ENCODE data around the gene TMEM164. TPM values are rescaled to one million over a fixed set of nuclear protein-coding genes. Genes with fewer than 3 reads are reported as not detected.

TMEM164 gene
- total RNA-seq, 1 donor from 2014 or later, result 17.6 TPM

DNA sequence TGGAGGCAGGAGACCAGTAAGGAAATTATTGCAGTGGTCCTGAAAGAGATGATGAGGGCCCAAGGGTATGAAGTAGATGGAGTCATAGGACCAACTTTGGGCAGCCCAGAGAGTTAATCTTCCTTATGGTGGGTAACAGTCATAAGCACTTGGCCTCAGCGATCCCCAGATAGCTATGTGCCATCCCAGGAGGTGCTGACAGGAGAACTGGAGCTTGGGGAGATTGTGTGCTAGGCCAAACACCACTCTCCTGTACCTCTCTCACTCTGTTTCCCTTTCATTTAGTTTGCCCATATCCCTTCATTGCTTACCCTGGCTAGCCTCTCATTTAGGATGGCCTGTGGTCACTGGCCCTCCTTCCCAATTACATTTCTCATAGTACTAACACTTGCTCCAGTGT lies 60.0 kb downstream of the TMEM164 start:
- no peaks in the 10 kb centered on the region for H3K36me3 ChIP-seq (ENCODE audit: insufficient read depth, low read length)
- H3K4me2 ChIP-seq (ENCODE audit: low read length), result no peak overlapping the region
- H3K9me3 ChIP-seq (ENCODE audit: insufficient read depth, low read depth, low read length), result no peaks in the 10 kb centered on the region
- H2AFZ ChIP-seq (ENCODE audit: low read depth, low read length), result no peak overlapping the region
- no peak overlapping the region for H3K4me3 ChIP-seq (ENCODE audit: insufficient read depth, low read depth, low read length)
- H3K4me1 ChIP-seq (ENCODE audit: insufficient read depth, low read length), result no peaks in the 10 kb centered on the region
- no peak for TF ChIP-seq EZH2 (IDR thresholded peaks at IDR 0.05; ENCODE audit: insufficient read depth, low read length)
- H3K27ac ChIP-seq (ENCODE audit: low read depth, low read length), result no peak overlapping the region
- H3K4me1 Mint-ChIP-seq (ENCODE audit: low read depth, unreplicated experiment), result no peaks in the 10 kb centered on the region
- H3K27me3 Mint-ChIP-seq (ENCODE audit: low read depth, unreplicated experiment), result no peaks in the 10 kb centered on the region
- H3K79me2 ChIP-seq (ENCODE audit: insufficient read depth, low read length), result no peaks in the 10 kb centered on the region
- H3K27ac Mint-ChIP-seq (ENCODE audit: unreplicated experiment), result no peak overlapping the region
- DNase-seq (ENCODE audit: low read depth) (no peak), FAIRE-seq (no peak)
- no peaks in the 10 kb centered on the region for H3K36me3 Mint-ChIP-seq (ENCODE audit: low read depth, unreplicated experiment)
- H3K27me3 ChIP-seq (ENCODE audit: insufficient read depth, low read length), result no peaks in the 10 kb centered on the region
- no peak overlapping the region for H3K4me3 Mint-ChIP-seq (ENCODE audit: unreplicated experiment)
- H3K9me3 Mint-ChIP-seq (ENCODE audit: unreplicated experiment), result no peaks in the 10 kb centered on the region
- no peaks in the 10 kb centered on the region for H4K20me1 ChIP-seq (ENCODE audit: insufficient read depth, low read length)
- no peak overlapping the region for H3K9ac ChIP-seq (ENCODE audit: low read length)

DNA sequence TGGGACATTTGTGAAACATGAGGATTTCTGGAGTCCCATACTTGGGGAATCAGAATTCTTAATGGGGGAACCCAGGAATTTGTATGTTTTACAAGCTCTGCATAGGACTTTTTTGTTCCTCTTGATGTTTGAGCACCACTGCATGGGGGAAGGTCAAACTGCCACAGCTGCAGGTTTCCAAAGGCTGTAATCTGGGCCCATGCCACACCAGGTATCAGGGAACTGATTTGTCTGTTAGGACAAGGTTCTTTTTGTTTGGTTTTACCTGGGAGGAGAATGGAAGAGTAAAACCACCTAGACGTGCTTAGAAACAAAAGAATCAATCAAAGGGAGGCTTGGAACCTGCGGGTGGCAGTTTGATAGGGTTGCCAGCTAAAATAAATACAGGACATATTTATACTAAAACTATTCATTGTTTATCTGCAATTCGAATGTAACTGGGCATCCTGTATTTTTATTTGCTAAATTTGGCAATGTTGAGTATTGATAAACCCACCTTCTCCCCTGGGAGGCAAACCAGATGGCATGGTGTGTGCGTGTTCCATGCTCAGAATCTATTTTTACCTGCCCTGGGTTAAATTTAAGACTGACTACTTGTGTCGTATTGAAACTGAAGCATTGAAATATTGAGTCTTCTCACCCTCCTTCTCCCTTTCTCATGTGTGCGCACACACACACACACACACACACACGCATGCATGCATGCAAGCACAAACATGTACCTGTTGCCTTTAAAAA lies 63.7 kb downstream of the TMEM164 start:
- Mint-ChIP-seq H3K36me3 (ENCODE audit: low read depth, unreplicated experiment) (no peaks in the 10 kb centered on the region), H3K4me3 (ENCODE audit: unreplicated experiment) (no peak overlapping the region), H3K4me1 (ENCODE audit: low read depth, unreplicated experiment) (no peaks in the 10 kb centered on the region), H3K27ac (ENCODE audit: unreplicated experiment) (no peak overlapping the region), H3K9me3 (ENCODE audit: unreplicated experiment) (no peaks in the 10 kb centered on the region), H3K27me3 (ENCODE audit: low read depth, unreplicated experiment) (no peaks in the 10 kb centered on the region)
- H3K27me3 ChIP-seq (ENCODE audit: insufficient read depth, low read length), result no peaks in the 10 kb centered on the region
- FAIRE-seq (no peak), DNase-seq (ENCODE audit: low read depth) (no peak)
- H4K20me1 ChIP-seq (ENCODE audit: insufficient read depth, low read length), result no peaks in the 10 kb centered on the region
- no peak overlapping the region for H3K27ac ChIP-seq (ENCODE audit: low read depth, low read length)
- H3K9ac ChIP-seq (ENCODE audit: low read length), result no peak overlapping the region
- H2AFZ ChIP-seq (ENCODE audit: low read depth, low read length), result no peak overlapping the region
- no peaks in the 10 kb centered on the region for H3K36me3 ChIP-seq (ENCODE audit: insufficient read depth, low read length)
- no peaks in the 10 kb centered on the region for H3K79me2 ChIP-seq (ENCODE audit: insufficient read depth, low read length)
- no peaks in the 10 kb centered on the region for H3K9me3 ChIP-seq (ENCODE audit: insufficient read depth, low read depth, low read length)
- no peak overlapping the region for H3K4me2 ChIP-seq (ENCODE audit: low read length)
- H3K4me1 ChIP-seq (ENCODE audit: insufficient read depth, low read length), result no peaks in the 10 kb centered on the region
- no peak overlapping the region for H3K4me3 ChIP-seq (ENCODE audit: insufficient read depth, low read depth, low read length)
- TF ChIP-seq, protein P1, sequence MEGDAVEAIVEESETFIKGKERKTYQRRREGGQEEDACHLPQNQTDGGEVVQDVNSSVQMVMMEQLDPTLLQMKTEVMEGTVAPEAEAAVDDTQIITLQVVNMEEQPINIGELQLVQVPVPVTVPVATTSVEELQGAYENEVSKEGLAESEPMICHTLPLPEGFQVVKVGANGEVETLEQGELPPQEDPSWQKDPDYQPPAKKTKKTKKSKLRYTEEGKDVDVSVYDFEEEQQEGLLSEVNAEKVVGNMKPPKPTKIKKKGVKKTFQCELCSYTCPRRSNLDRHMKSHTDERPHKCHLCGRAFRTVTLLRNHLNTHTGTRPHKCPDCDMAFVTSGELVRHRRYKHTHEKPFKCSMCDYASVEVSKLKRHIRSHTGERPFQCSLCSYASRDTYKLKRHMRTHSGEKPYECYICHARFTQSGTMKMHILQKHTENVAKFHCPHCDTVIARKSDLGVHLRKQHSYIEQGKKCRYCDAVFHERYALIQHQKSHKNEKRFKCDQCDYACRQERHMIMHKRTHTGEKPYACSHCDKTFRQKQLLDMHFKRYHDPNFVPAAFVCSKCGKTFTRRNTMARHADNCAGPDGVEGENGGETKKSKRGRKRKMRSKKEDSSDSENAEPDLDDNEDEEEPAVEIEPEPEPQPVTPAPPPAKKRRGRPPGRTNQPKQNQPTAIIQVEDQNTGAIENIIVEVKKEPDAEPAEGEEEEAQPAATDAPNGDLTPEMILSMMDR (IDR thresholded peaks at IDR 0.05; ENCODE audit: insufficient read depth, low read depth, low read length), result no peak
- TF ChIP-seq EZH2 (IDR thresholded peaks at IDR 0.05; ENCODE audit: insufficient read depth, low read length), result no peak

DNA sequence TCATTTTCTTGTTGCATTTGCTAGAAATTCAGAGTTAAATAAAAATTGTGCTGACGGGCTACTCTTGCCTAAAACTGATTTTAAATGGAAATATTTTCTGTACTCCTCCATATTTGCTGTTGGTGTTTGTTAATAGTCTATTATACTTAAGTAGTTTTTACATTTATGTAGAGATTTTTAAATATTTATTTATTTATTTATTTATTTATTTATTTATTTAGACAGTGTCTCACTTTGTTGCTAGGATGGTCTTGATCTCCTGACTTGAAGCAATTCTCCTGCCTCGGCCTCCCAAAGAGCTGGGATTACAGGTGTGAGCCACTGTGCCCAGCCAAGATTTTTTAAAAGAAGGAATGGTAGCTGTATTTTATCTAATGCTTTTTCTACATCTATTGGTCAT lies 68.1 kb downstream of the TMEM164 start:
- H3K4me3 Mint-ChIP-seq (ENCODE audit: unreplicated experiment), result no peak overlapping the region
- Histone ChIP-seq H3K27me3 (ENCODE audit: insufficient read depth, low read length) (no peaks in the 10 kb centered on the region), H3K36me3 (ENCODE audit: insufficient read depth, low read length) (no peaks in the 10 kb centered on the region), H3K27ac (ENCODE audit: low read depth, low read length) (no peak overlapping the region), H3K9me3 (ENCODE audit: insufficient read depth, low read depth, low read length) (no peaks in the 10 kb centered on the region), H3K9ac (ENCODE audit: low read length) (no peak overlapping the region), H3K4me2 (ENCODE audit: low read length) (no peak overlapping the region), H4K20me1 (ENCODE audit: insufficient read depth, low read length) (no peaks in the 10 kb centered on the region), H3K4me1 (ENCODE audit: insufficient read depth, low read length) (no peaks in the 10 kb centered on the region), H2AFZ (ENCODE audit: low read depth, low read length) (no peak overlapping the region), H3K79me2 (ENCODE audit: insufficient read depth, low read length) (no peaks in the 10 kb centered on the region), H3K4me3 (ENCODE audit: insufficient read depth, low read depth, low read length) (no peak overlapping the region)
- FAIRE-seq, result no peak
- H3K27ac Mint-ChIP-seq (ENCODE audit: unreplicated experiment), result no peak overlapping the region
- H3K36me3 Mint-ChIP-seq (ENCODE audit: low read depth, unreplicated experiment), result no peaks in the 10 kb centered on the region
- H3K9me3 Mint-ChIP-seq (ENCODE audit: unreplicated experiment), result no peaks in the 10 kb centered on the region
- H3K27me3 Mint-ChIP-seq (ENCODE audit: low read depth, unreplicated experiment), result no peaks in the 10 kb centered on the region
- TF ChIP-seq, protein P1 (IDR thresholded peaks at IDR 0.05; ENCODE audit: insufficient read depth, low read depth, low read length), result no peak
- no peak for TF ChIP-seq EZH2 (IDR thresholded peaks at IDR 0.05; ENCODE audit: insufficient read depth, low read length)
- H3K4me1 Mint-ChIP-seq (ENCODE audit: low read depth, unreplicated experiment), result no peaks in the 10 kb centered on the region
- no peak for DNase-seq (ENCODE audit: low read depth)
